HG02678 (cell line): ENCODE data around the gene CMTM4.
A peak's percentile ranks its signal among the peaks of the same experiment; 100 is the strongest.
"Not testable (repeated sequence)": the region's sequence is repeated elsewhere in the genome, so short reads cannot be mapped to it uniquely, and the experiment has no call there.

Experiments used
- ATAC-seq: cut with Tn5 transposase; IDR thresholded peaks from one replicate; pipeline ENCODE4 v1.9.1; 2021; ENCODE audit warnings: mild to moderate bottlenecking, moderate library complexity; ENCODE audit not compliant: unreplicated experiment

CMTM4 gene

DNA sequence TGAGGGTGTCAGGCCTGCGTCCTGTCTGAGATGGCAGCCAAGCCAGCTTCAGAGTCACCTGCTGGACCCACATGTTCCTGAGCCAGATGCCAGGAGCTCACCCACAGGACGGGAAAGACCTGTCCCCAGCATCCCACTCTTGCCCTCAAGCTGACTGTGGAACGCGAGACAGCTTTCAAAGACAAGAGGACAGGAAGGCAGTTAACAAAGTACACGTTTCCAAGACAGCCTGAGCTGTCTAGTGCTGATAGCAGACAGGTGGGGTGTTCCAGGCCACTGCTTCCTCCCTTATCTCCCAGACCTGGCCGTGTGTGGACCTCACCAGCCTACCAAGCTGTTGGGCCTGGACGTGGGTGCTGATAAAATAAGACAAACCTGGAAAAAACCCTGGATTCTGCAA is 78.8 kb downstream of the CMTM4 start:
- ATAC-seq: no peak

DNA sequence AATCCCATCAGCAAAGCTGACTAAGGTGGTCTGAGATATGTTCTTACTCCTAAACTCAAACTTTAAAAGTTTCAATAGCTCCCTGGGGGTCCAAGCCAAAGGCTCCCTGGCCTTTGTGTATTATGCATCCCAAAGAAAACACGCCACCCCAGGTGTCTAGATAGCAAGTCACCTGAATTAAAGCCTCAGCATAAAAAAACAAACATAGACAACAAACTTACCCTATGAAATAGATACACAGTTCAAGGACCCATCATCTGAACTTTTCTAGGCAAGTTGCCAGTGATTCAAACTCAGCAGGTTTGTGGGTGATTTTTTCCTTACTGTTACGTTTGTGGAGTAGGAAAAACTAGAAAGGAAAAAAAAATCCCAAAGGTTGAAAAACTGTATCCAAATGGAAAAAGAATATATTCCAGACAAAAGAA is 79.5 kb downstream of the CMTM4 start:
- no peak for ATAC-seq

- no peak for ATAC-seq
These were observed 80.0 kb downstream of the CMTM4 start for GRCh38 chr16:66616592-66616991.

- no peak for ATAC-seq
These were observed 80.4 kb downstream of the CMTM4 start for GRCh38 chr16:66616169-66616568.

GRCh38 chr16:66614161-66614802 is 82.3 kb downstream of the CMTM4 start:
- no peak for ATAC-seq

GRCh38 chr16:66612422-66612821 is 84.1 kb downstream of the CMTM4 start:
- no peak for ATAC-seq

DNA sequence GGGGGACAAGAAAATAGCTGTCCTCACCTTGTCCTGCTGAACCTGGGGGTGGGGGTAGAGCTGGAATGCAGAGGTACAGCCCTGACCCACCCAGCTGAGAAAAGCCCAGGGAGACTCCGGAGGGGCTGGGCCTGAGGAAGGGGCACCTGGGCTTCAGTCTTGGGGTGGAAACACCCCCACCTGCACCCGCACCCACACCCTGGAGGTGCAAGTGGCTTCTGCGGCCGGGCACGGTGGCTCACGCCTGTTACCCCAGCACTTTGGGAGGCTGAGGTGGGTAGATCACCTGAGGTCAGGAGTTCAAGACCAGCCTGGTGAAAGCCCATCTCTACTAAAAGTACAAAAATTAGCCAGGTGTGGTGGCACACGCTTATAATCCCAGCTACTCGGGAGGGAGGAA is 84.6 kb downstream of the CMTM4 start:
- ATAC-seq: not testable (repeated sequence)

DNA sequence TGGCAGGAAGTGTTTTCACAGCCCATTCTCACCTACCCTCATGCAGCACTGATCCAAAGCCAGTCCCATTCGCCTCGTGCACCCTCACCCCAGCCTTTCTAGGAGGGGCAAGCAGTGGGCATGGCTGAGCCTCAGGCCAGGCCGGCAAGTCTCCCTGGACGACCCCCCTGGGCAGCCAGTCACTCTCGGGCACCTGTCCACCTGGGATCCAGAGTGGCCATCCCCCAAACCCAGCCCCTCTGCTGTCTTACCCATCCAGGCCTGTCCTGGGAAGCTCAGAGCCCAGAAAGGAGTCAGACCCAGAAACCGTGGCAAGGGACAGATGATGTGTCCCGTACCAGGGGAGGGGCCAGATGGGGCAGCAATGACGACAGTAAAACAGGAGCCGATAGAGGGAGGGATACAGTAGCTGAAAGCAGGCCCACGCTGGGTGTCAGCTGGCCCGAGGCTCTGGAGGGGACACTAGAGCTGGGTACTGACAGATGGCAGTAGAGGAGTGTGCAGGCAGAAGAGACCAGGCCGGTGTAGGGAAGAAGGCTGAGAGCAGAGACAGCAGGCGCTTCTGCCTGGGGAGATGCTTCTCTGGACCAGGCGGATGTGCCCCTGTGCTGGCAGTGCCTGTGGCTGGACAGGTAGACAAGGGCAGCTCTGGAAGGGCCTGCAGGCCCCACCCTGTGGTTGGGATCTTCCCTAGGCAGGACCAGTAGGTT is 86.3 kb downstream of the CMTM4 start:
- no peak for ATAC-seq

GRCh38 chr16:66609139-66609510 is 87.4 kb downstream of the CMTM4 start:
- no peak for ATAC-seq

GRCh38 chr16:66608241-66609138 is 88.1 kb downstream of the CMTM4 start:
- no peak for ATAC-seq

DNA sequence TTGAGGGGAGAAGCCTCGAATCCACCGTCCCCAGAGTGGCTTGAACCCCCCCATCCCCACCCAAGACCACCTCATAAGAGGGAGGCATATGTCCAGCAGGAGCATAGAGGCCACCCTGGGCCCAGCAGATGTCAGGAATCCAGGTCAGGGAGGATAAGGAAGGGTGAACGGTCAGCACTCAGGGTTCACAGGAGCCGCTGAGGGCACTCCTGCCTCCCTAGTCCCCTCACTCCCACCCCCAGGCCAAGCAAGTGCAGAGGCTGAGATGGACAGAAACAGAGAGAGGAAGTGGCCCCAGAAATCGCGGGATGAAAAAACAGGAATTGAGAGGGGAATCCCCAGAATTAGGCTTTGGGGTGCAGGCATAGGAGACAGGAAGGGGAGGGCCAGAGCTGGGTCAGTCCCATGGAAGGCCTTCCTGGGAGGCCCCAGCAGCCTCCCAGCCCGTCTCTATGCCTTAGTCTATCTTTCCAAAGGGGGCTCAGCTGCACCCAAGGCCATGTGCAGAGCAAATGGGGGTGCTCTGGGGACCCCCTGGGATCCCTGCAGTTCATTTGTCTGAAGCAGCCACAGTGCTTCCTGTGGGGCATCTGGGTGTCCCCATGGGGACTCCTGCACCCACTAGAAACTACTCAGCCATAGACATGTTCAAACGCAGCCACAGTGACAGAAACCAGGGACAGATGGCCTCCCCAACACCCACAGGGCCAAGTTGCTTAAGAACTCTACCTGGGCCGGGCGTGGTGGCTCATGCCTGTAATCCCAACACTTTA is 90.4 kb downstream of the CMTM4 start:
- ATAC-seq: peak; percentile 59

GRCh38 chr16:66605177-66605978 is 91.2 kb downstream of the CMTM4 start:
- peak; percentile 9 for ATAC-seq

GRCh38 chr16:66604376-66605176 is 92.0 kb downstream of the CMTM4 start, which contains the start of gene CMTM3:
Gene CMTM3, plus strand, starts transcription at chr16:66604704. Its CDS starts 102 bp downstream, at chr16:66604806.
- peak; percentile 51 for ATAC-seq

- ATAC-seq: no peak
These were observed 92.8 kb downstream of the CMTM4 start for GRCh38 chr16:66603537-66604375.

- ATAC-seq: no peak
These were observed 95.1 kb downstream of the CMTM4 start for GRCh38 chr16:66601471-66601870.

DNA sequence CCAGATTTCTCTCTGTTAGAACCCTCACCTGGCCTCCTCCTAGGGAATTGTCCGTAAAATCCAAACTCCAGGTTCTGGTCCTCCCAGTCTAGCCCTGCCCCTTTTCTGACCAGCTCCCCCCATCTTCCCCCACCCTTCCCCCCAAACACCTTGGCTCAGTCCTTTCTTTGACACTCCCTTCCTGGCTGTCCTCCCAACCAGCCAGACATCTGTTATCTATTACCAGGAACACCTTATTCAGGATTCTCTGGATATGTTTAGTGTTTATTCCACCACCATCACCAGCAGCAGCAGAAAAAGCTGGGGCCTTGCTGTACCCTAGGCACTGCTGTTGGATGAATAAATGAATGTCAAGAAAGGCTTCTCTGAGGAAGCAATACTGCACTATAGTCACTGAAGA is 96.1 kb downstream of the CMTM4 start:
- ATAC-seq: no peak

DNA sequence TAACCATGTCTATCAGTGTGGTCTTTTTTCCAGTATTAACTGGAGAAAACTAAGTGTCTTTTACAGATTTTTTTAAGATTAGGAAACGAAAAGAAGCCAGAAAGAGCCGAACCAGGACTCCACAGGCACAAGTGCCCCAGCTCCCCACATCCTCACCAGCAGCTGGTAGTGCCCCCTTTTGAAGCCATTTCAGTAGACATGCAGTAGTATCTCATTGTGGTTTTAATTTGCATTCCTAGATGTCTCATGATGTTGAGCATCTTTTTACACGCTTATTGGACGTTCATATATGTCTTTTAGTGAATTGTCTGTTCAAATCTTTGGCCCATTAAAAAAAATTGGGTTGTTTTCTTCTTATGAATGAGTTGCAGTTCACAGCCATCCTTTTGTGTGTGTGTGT is 96.8 kb downstream of the CMTM4 start:
- no peak for ATAC-seq

DNA sequence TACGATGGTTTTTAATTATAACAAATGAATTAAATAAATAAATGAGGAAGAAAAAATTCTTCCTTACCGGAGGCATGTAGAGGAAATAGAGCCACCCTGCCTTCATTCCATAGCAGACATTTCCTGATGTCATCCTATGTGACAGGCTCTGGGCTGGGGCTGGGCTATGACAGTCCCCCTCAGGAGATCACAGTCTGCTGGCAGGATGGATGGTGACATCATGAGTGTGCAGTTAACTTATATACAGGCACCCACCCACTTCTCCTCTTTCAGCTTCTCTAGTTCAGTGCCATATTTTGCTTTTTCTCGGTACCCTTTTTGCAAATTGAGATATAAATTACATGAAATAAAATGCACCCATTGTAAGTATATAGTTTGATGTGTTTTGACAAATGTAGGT is 98.4 kb downstream of the CMTM4 start:
- no peak for ATAC-seq
